ENCODE measurements around the gene C17orf100.
"Not testable (repeated sequence)": the region's sequence is repeated elsewhere in the genome, so short reads cannot be mapped to it uniquely, and the experiment has no call there.

Gene C17orf100

GRCh38 chr17:6640536-6641246, 10.9 kb upstream of the C17orf100 start, which contains the start of the genes KIAA0753 and TXNDC17:
Gene KIAA0753 (minus strand): TSS chr17:6640711. CDS start chr17:6635103, 5,608 bp downstream.
Gene TXNDC17 (plus strand): TSS chr17:6641060. CDS start chr17:6641083, 23 bp downstream.
- in situ Hi-C loops (cut with HindIII; ENCODE audit: low sequenced_read_pairs), result no loop called here

GRCh38 chr17:6641247-6641863, 10.2 kb upstream of the C17orf100 start:
- in situ Hi-C loops (cut with HindIII; ENCODE audit: low sequenced_read_pairs), result no loop called here

DNA sequence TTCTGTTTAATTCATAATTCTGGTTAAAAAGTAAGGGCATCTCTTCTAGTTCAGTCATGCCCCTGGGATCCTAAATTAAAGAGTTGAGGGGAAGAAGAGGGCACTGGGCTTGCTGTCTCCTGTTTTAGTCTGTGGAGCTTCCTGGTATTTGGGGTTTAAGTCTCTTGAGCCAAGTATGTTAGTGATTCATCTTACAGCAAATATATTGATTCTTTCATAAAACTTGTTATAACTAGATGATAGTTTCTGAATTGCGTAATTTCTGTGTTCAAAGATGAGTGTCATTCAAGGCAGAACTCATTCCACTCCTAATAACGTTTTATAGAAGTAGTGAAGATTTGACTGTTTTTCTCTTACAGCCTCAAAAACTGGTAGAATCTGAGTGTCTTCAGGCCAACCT, 9.0 kb upstream of the C17orf100 start:
- in situ Hi-C loops (cut with HindIII; ENCODE audit: low sequenced_read_pairs), result no loop called here

DNA sequence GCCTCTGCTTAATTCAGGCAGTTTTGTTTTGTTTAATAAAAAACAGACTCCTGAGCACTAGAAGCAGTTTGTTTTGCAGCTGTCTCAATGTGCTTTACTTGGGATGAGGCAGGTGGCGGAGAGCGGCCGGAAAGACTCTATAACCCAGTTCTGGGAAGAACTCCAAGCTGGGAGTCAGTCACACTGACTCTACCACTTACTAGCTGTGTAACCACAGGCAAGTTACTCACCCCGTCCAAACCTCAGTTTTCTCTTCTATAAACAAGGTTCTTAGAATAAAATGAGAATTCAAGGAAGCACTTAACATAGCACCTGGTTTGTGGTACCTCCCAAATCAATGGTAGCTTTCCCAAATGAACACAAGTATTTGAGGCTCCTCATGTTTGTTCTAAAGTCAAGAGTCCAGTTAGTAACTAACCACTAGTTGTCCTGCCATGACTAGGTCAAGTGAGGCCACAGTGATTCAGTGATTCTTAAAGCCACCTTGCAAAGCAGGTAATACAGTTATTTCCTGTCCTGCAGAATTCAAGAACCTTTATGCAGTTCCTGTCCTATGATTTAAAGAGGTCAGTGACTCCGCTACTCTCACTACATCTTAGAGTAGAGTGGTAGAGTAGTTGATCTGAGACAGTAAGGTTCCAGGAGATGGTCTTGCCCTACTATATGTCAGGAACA, 8.0 kb upstream of the C17orf100 start:
- in situ Hi-C loops (cut with HindIII; ENCODE audit: low sequenced_read_pairs), result no loop called here

- in situ Hi-C loops (cut with HindIII; ENCODE audit: low sequenced_read_pairs), result no loop called here
Observed at GRCh38 chr17:6648181-6648580, 3.4 kb upstream of the C17orf100 start.

- in situ Hi-C loops (cut with HindIII; ENCODE audit: low sequenced_read_pairs), result no loop called here
Observed at GRCh38 chr17:6651919-6652452, 424 bp downstream of the C17orf100 start.

DNA sequence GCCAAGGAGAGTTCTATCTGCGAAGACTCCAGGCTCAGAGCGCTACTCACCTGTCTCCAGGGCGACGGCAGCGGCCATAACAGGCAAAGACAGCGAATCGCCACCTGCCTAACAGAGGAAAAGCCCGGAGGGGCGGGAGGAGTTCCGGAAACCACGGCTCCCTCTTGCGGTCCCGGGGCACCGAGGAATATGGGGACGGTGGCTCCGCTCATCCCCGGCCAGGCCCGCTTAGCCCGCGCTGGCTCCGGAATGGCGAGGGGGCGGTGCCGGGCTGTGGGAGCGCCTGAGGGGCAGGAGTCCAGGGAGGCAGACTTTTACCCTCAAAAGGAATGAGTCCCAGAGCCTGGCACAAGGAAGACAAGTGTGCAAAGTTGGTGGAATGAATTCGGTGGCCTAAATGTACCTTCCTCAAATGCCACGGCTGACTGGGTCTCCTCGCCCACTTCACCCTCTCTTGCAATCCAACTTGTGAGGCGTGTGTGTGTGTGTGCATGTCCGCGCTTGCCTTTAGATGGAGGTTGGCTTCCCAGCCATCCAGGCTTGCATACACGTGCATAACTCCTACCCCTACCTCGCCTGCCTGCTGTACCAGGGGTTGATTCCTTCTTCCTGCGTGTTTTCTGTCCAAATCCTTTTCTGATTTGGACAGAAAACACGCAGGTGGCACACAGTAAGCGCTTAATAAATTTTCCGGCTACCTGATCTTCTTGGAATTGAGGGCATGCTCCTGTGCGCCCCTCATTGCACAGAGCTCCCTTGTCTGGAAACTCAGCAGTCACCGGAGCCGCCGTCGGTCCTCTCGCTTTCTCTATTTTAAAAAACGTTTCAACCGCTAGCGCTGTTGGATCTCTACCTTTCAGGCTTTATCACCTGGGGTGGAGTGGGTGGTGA, 3.5 kb downstream of the C17orf100 start:
- in situ Hi-C loops (cut with HindIII; ENCODE audit: low sequenced_read_pairs), result no loop called here

GRCh38 chr17:6655732-6656361, 4.3 kb downstream of the C17orf100 start:
- in situ Hi-C loops (cut with HindIII; ENCODE audit: low sequenced_read_pairs), result not testable (repeated sequence)

GRCh38 chr17:6656797-6657632, 5.5 kb downstream of the C17orf100 start:
- in situ Hi-C loops (cut with HindIII; ENCODE audit: low sequenced_read_pairs), result not testable (repeated sequence)

GRCh38 chr17:6657633-6658287, 6.2 kb downstream of the C17orf100 start:
- in situ Hi-C loops (cut with HindIII; ENCODE audit: low sequenced_read_pairs), result no loop called here

DNA sequence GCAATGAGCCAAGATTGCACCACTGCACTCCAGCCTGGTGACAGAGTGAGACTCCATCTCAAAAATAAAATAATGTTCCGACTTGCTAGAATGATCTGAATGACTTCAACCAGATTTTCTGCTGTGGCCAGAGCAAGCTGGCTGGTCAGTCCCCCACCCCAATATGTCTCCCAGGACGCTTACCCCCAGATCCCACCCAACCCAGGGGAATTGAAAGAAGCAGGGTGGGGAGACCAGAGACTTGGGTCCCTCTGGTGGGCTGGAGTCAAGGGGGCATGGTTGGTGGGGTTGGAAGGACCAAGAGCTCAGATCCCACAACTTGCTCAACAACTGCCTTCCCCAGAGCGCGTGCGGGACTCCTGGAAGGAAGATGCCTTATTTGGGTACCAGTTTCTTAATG, 6.8 kb downstream of the C17orf100 start:
- in situ Hi-C loops (cut with HindIII; ENCODE audit: low sequenced_read_pairs), result not testable (repeated sequence)

- in situ Hi-C loops (cut with HindIII; ENCODE audit: low sequenced_read_pairs), result loop anchor here (10.0 kb wide), 1 partner anchor 55 kb away; the partner anchor contains the start of gene SLC13A5
Observed at GRCh38 chr17:6660101-6660500, 8.5 kb downstream of the C17orf100 start.

- in situ Hi-C loops (cut with HindIII; ENCODE audit: low sequenced_read_pairs), result loop anchor here (10.0 kb wide), 1 partner anchor 54 kb away; the partner anchor contains the start of gene SLC13A5
Observed at GRCh38 chr17:6660805-6661463, 9.4 kb downstream of the C17orf100 start.

DNA sequence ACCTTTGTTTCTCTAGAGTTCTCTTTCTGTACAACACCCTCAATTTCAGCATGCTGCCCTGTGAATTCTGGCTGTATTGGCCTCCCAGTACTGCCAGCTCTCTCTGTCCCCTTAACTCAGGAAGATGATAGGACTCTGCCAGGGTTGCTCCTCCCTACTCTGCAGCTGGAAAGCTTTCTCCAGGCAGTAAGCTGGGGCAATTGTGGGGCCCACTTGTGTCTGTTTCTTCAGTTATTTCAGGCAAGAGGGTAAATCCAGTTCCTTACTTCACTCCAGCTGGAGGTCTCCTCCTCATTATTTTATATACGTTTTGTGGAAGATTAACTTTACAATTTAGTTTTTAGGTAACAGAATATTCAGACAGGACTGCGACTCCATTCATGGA, 9.9 kb downstream of the C17orf100 start:
- in situ Hi-C loops (cut with HindIII; ENCODE audit: low sequenced_read_pairs), result loop anchor here (10.0 kb wide), 1 partner anchor 53 kb away; the partner anchor contains the start of gene SLC13A5

DNA sequence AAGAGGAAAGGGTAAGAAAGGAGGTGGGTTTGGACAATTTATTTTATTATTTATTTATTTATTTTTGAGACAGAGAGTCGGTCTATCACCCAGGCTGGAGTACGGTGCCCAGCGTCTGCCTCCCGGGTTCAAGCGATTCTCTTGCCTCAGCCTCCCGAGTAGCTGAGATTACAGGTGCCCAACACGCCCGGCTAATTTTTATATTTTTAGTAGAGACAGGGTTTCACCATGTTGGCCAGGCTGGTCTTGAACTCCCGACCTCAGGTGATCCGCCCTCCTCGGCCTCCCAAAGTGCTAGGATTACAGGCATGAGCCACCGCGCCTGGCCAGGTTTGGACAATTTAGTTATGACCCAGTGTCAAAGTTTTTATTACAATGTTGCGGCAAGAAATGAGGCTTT, 11.6 kb downstream of the C17orf100 start:
- in situ Hi-C loops (cut with HindIII; ENCODE audit: low sequenced_read_pairs), result loop anchor here (10.0 kb wide), 1 partner anchor 52 kb away; the partner anchor contains the start of gene SLC13A5

DNA sequence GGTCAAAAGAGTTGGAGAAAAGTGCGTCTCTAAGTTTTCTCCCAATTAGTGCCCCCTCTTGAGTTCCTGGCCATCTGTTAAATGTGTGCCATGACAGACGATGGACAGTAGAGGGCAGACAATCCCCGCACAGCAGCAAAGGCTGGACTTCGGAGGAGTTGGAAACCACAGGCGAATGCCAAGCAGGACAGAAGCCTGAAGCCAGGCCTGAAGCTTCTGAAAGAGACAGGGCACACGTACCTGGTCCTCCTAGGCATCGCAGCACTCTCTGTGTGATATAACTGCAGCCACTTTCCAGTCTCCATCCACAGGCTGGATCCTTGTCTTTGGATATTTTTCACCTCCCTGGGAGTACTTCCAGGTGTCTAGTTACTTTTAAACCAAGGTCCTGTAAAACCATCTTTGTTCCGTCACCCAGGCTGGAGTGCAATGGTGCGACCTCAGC, 14.5 kb downstream of the C17orf100 start:
- in situ Hi-C loops (cut with HindIII; ENCODE audit: low sequenced_read_pairs), result loop anchor here (10.0 kb wide), 1 partner anchor 49 kb away; the partner anchor contains the start of gene SLC13A5

DNA sequence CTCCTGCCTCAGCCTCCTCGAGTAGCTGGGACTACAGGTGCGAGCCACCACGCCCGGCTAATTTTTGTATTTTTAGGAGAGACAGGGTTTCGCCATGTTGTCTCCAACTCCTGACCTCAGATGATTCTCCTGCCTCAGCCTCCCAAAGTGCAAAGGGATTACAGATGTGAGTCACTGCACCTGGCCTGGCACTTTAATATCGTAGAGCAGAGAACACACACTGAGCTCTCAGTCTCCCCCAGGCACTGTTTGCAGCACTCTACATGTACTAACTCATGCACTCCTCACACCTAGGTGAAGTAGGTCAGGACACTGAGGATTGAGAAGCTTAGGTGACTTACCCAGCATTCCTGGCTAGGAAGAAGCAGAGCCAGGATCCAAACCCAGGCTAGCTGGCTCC, 15.0 kb downstream of the C17orf100 start:
- in situ Hi-C loops (cut with HindIII; ENCODE audit: low sequenced_read_pairs), result loop anchor here (10.0 kb wide), 1 partner anchor 48 kb away; the partner anchor contains the start of gene SLC13A5
